GM12874 (cell line): ENCODE measurements around the gene CEP295NL.

Experiments used
- TF ChIP-seq, protein P1 (sequence below): IDR thresholded peaks from 2 replicates; pipeline ENCODE4 v1.5.1; 2011; ENCODE audit warnings: low read depth, mild to moderate bottlenecking, control low read depth, low read length, moderate library complexity; ENCODE audit not compliant: insufficient read depth

CEP295NL gene

DNA sequence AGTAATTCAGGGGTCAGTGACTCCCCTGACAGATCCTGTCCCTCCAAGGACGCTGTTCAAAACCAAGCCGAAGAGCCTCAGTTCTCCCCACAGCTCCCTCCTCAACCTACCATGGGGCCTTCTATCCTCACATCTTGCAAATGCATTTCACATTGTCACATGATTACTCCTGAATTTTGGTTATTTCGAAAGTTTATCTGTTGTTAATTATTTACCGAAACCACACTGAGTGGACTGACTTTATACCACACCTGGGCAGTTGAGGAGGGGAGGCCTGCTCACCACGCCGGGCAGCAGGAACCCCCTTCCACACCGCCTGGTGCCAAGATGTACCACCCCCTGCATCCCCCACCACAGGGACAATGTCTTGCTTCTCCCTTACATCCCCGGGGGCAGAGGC lies 17.5 kb upstream of the CEP295NL start:
- TF ChIP-seq, protein P1, sequence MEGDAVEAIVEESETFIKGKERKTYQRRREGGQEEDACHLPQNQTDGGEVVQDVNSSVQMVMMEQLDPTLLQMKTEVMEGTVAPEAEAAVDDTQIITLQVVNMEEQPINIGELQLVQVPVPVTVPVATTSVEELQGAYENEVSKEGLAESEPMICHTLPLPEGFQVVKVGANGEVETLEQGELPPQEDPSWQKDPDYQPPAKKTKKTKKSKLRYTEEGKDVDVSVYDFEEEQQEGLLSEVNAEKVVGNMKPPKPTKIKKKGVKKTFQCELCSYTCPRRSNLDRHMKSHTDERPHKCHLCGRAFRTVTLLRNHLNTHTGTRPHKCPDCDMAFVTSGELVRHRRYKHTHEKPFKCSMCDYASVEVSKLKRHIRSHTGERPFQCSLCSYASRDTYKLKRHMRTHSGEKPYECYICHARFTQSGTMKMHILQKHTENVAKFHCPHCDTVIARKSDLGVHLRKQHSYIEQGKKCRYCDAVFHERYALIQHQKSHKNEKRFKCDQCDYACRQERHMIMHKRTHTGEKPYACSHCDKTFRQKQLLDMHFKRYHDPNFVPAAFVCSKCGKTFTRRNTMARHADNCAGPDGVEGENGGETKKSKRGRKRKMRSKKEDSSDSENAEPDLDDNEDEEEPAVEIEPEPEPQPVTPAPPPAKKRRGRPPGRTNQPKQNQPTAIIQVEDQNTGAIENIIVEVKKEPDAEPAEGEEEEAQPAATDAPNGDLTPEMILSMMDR, result no peak

DNA sequence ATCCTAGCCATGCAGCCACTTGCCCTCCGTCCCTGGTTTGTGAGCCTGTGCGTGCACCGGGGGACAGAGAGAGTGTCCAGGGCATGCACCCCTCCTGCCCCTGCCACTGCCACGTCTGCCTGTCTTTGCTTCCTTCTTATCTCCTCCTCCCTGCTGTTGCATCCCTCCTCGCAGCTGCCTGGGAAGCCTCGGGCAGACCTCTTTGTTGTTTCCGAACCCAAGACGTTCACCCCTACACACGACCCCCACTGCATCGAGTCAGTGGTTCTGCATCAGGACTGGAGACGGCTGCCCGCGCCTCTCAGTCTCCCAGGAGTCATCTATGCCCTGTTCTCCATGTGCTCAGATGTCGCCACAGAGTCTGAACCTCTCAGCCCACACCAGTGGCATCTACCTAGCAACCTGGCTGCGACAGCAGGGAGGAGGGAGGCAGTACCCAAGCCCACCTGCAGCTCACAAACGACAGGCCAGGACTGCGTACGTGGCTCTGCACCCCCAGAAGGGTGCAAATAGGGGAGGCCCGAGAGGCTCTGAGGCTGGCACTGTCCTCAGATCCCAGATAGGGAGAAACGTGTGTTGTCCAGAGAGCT lies 17.0 kb upstream of the CEP295NL start:
- TF ChIP-seq, protein P1, result no peak

DNA sequence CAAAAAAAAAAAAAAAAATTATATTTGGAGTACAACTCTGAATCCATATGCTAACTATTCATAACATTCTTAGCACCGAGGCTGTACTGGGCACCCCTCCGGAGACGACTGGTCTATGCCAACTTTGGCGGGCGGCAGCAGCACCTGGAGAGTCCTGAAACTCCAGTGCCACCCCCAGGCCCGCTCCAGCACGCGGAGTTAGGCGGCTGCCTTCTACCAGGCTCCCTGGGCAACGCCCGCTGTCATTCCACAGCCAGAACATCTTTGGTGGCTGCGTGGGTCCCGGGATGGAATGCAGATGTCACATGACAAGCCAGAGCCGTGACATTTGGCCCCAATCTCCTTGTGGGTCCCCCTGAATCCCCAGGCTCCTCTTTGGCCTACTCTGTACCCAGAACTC lies 16.0 kb upstream of the CEP295NL start:
- TF ChIP-seq, protein P1, result no peak

DNA sequence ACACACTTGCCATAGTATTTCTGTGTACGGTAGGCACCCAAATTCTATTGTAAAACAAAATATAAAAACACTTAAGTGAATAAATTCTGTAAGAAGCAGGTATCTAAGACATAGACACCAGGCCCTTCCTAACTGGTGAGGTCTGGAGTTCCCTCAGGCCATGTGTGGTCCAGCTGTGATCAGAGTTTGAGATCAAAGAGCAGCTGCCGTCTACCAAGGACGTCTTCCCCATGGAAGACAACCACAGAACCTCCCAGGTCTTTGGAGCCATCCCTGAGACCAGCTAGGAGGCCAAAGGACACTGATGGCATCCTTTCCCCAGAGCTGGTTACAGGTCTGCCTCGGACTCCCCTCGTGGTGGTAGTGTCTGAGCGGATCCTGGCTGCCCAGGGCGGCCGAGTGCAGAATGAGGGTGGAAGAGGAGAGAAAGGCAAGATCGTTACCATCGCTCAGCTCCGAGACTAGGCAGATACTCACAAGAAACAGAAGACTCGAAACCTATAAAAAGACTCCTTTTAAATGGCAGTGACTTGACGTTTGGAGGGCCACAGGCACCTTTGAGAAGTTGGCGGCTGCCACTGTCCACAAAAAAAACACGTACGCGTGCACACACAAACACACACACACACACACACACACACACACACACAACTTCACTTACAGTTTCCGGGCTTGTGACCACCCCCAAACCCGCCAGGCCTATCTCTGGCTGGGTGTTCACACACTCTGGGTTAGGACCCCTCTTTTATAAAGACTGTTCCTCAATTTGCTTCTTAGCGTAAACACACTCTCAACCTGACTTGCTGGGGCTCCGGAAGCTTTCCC lies 14.7 kb upstream of the CEP295NL start:
- TF ChIP-seq, protein P1, result no peak

DNA sequence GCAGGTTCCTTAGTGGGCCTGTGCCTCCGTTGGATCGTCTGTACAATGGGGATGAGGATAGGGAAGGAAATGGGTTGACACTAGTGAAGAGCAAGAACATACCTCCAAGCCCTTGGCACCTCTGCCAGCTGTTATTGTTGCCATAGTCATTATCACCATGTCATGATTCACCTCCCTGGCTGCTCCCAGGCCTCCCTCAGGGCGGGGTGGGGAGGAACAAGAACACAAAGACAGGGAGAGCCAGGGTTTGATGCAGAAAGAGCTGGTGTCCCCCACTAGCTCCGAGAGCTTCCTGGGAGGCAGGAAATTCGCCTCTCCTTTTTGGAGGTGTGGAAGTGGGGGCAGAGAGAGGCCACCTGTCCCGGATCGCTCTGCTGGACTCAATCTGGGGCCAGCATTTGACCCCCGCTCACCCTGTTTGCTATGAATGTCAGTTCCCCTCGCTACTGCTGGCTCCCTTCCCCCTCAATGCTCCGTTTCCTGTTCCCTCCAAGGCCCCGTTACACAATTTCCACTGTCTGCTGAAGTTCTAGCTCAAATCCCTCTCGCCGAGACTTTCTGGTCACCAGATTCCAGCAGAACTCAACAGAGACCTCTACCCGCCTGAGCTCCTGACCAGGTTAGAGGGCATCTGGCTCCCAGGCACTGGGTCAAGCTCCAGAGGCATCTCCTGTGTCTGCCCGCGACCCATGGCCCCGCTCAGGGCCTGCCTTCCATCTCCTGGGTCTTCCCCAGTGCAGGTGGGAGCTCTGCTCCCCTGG lies 13.1 kb upstream of the CEP295NL start:
- TF ChIP-seq, protein P1, result no peak

DNA sequence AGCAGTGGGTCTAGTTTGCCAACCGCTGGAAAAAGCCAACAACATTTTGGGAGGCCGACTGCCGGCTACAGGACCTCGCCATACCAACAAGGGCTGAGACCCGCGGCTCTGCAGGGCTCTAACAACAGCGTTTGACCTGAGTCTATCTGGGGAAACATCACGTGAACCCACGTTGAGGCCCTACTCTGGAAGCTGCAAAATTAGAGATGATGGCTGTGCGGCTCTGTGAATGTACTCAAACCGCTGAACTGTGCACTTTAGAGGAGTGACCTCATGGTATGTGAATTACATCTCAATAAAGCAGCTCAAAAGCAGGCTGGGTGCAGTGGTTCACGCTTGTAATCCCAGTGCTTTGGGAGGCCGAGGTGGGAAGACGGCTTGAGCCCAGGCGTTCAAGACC lies 10.1 kb upstream of the CEP295NL start:
- TF ChIP-seq, protein P1, result no peak

DNA sequence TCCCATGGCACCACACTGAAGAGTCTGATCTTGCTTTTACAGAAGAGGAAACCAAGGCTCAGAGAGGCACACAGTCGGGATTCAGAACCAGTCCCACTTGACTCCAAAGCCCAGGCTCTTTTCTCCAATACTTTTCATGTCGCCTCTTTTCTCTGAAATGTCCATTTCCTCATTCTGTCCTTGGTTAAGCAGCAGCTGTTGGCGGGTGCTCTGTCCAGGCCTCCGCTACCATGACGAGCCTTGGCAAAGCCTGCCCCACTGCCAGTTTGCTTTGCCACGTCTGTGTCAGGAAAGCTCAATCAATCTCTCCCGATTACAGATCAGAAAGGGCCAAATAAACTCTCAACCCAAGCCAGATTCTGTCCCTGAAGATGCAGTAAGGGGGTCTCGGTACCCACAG lies 9.1 kb upstream of the CEP295NL start:
- TF ChIP-seq, protein P1, result no peak
